Endothelial cell of umbilical vein (primary cell): ENCODE measurements around the gene ZNF512. TPM values are rescaled to one million over a fixed set of nuclear protein-coding genes. Genes with fewer than 3 reads are reported as not detected.

Experiments
- BruUV-seq: library from RNA; stranded (reverse); fragments of 400-500 nt; replicated peaks from 2 replicates; lab custom pipeline; 2021; lab: Mats Ljungman, UMichigan
- CTCF ChIA-PET: fragments of 300-600, 350-600 bp; sonication (Branson Sonifier 250); formaldehyde crosslinking; loops from one replicate; lab custom pipeline; 2021; ENCODE audit warnings: antibody characterized with exemption, inconsistent platforms; lab: Charles Lee
- POLR2A ChIA-PET: fragments of 300-600, 350-600 bp; sonication (Branson Sonifier 250); formaldehyde crosslinking; loops from one replicate; lab custom pipeline; 2021; ENCODE audit warnings: antibody characterized with exemption, inconsistent platforms; lab: Charles Lee
- DNase-seq: peaks from one replicate; pipeline ENCODE4 v3.0.0-alpha.2; 2011; ENCODE audit warnings: low read depth, low spot score
- FAIRE-seq: peaks from 2 replicates; lab custom pipeline; 2011; peaks lifted over from hg19 to GRCh38; lab: Jason Lieb, UNC
- H2AFZ ChIP-seq: 2 replicates; pipeline ENCODE4 v1.6.0; 2012; ENCODE audit warnings: low read depth, low read length, control low read depth, inconsistent platforms
- H3K27ac ChIP-seq: 2 replicates; pipeline ENCODE4 v1.5.1; 2011; ENCODE audit warnings: low read depth, mild to moderate bottlenecking, control low read depth, low read length, moderate library complexity; ENCODE audit not compliant: insufficient read depth
- H3K27me3 ChIP-seq, 2 experiments: 2 replicates each; pipeline versions ENCODE4 v1.6.0 to v1.6.1; 2011; ENCODE audit warnings: low read length in 2 of 2, mixed read lengths in 1 of 2; ENCODE audit not compliant: control insufficient read depth in 2 of 2, insufficient read depth in 2 of 2
- H3K36me3 ChIP-seq, 2 experiments: 2 replicates in 1 of 2; 3 replicates in 1 of 2; pipeline ENCODE4 v1.5.1; 2011; ENCODE audit warnings: low read length in 2 of 2, mild to moderate bottlenecking in 1 of 2, moderate library complexity in 1 of 2; ENCODE audit not compliant: control insufficient read depth in 2 of 2, insufficient read depth in 2 of 2; ENCODE audit errors: extremely low read depth in 1 of 2
- H3K4me1 ChIP-seq: 3 replicates; pipeline ENCODE4 v1.5.1; 2011; ENCODE audit warnings: mild to moderate bottlenecking, low read length; ENCODE audit not compliant: control insufficient read depth, insufficient read depth; ENCODE audit errors: extremely low read depth
- H3K4me2 ChIP-seq: 2 replicates; pipeline ENCODE4 v1.6.1; 2011; ENCODE audit warnings: low read length, control low read depth, mixed read lengths; ENCODE audit not compliant: insufficient read depth
- H3K4me3 ChIP-seq, 3 experiments: fragments of 200-600 bp in 1 of 3; sonication (generic), shearing (Covaris generic) in 1 of 3; replicated peaks in 1 of 3; 2 replicates each; pipeline ENCODE4 v1.5.1; 2011 to 2016; ENCODE audit warnings: control low read depth in 3 of 3, low read length in 3 of 3, mild to moderate bottlenecking in 2 of 3, inconsistent platforms in 1 of 3, low read depth in 1 of 3, moderate library complexity in 1 of 3; ENCODE audit not compliant: insufficient read depth in 1 of 3
- H3K79me2 ChIP-seq: 2 replicates; pipeline ENCODE4 v1.6.0; 2012; ENCODE audit warnings: low read length, inconsistent platforms; ENCODE audit not compliant: control insufficient read depth, insufficient read depth
- H3K9ac ChIP-seq: replicated peaks from 2 replicates; pipeline ENCODE3; 2011; ENCODE audit warnings: low read length, control low read depth; ENCODE audit not compliant: insufficient read depth; ENCODE audit errors: extremely low read depth
- H3K9me1 ChIP-seq: replicated peaks from 3 replicates; pipeline ENCODE4 v1.6.0; 2011; ENCODE audit warnings: mild to moderate bottlenecking, low read length; ENCODE audit not compliant: control insufficient read depth, insufficient read depth; ENCODE audit errors: extremely low read depth
- H3K9me3 ChIP-seq: replicated peaks from 2 replicates; pipeline ENCODE4 v1.5.1; 2012; ENCODE audit warnings: low read length, inconsistent platforms; ENCODE audit not compliant: control insufficient read depth, insufficient read depth
- H4K20me1 ChIP-seq: replicated peaks from 2 replicates; pipeline ENCODE3; 2011; ENCODE audit warnings: mild to moderate bottlenecking, low read length; ENCODE audit not compliant: control insufficient read depth, insufficient read depth; ENCODE audit errors: extremely low read depth
- EZH2 ChIP-seq: IDR thresholded peaks from 2 replicates; pipeline ENCODE4 v1.6.1; 2012; ENCODE audit warnings: borderline replicate concordance, low read depth, mild to moderate bottlenecking, moderate library complexity, low read length, inconsistent platforms; ENCODE audit not compliant: severe bottlenecking
- FOS ChIP-seq: IDR thresholded peaks from 2 replicates; pipeline ENCODE4 v1.6.1; 2011; ENCODE audit warnings: mild to moderate bottlenecking, low read length, moderate library complexity, borderline replicate concordance; ENCODE audit not compliant: insufficient read depth
- GATA2 ChIP-seq: IDR thresholded peaks from 2 replicates; pipeline ENCODE4 v1.7.0; 2011; ENCODE audit warnings: low read depth, mild to moderate bottlenecking, moderate library complexity, mixed read lengths, low read length; ENCODE audit not compliant: insufficient read length, insufficient read depth
- JUN ChIP-seq: IDR thresholded peaks from 2 replicates; pipeline ENCODE4 v1.6.1; 2011; ENCODE audit warnings: borderline replicate concordance, low read depth; ENCODE audit not compliant: insufficient read length, insufficient read depth
- MYC ChIP-seq: IDR thresholded peaks from one replicate; pipeline ENCODE4 v1.6.1; 2011; ENCODE audit warnings: mild to moderate bottlenecking, low read depth, low read length
- POLR2A ChIP-seq: IDR thresholded peaks from 2 replicates; pipeline ENCODE4 v1.6.1; 2012; ENCODE audit warnings: low read depth, mild to moderate bottlenecking, control low read depth, low read length
- POLR2AphosphoS5 ChIP-seq: IDR thresholded peaks from 2 replicates; pipeline ENCODE4 v1.6.1; 2012; ENCODE audit warnings: low read depth, mild to moderate bottlenecking, control low read depth, low read length, moderate library complexity; ENCODE audit not compliant: insufficient read depth
- dilution Hi-C: fragments of 300-500 bp; cut with MboI; formaldehyde crosslinking; loops from one replicate; pipeline ENCODE4 v1.15.0; 2019; ENCODE audit warnings: low sequenced_read_pairs; ENCODE audit not compliant: extremely low pct_ligation_motif_present
- intact Hi-C: fragments of 100-400 bp; cut with micrococcal nuclease; formaldehyde crosslinking; loops from one replicate; pipeline ENCODE4 v1.10.0; 2022
- polyA plus RNA-seq, 4 experiments: library from polyadenylated mRNA; depleted of rRNA in 3 of 4; stranded (reverse) in 3 of 4; unstranded in 1 of 4; fragments of >200 nt; gene quantifications; 2 replicates each; pipeline versions ENCODE4 v1.2.1 to v1.2.3, GENCODE V29; 2011 to 2012; ENCODE audit warnings: missing spikeins in 1 of 4
- total RNA-seq: library from RNA; stranded (reverse); gene quantifications from 2 replicates; pipeline ENCODE4 v1.2.3, GENCODE V29; 2021
- TF ChIP-seq, protein P1 (sequence below), 2 donors: IDR thresholded peaks; 1 replicate in 1 of 2; 2 replicates in 1 of 2; pipeline ENCODE4 v1.5.1; 2011; ENCODE audit warnings: low read length in 2 of 2, mild to moderate bottlenecking in 2 of 2, moderate library complexity in 2 of 2, control low read depth in 1 of 2, inconsistent platforms in 1 of 2, low read depth in 1 of 2; ENCODE audit not compliant: insufficient read depth in 1 of 2; ENCODE audit errors: extremely low read depth in 1 of 2
- TF ChIP-seq, protein P2 (sequence below): IDR thresholded peaks from 2 replicates; pipeline ENCODE4 v1.6.1; 2011; ENCODE audit not compliant: insufficient read depth, insufficient read length

ZNF512 gene
- total and polyA plus RNA-seq, 2 donors (not counting 3 experiments of a cell fraction or from before 2014, with no cell fraction given) = 17.8 to 37.0 TPM

DNA sequence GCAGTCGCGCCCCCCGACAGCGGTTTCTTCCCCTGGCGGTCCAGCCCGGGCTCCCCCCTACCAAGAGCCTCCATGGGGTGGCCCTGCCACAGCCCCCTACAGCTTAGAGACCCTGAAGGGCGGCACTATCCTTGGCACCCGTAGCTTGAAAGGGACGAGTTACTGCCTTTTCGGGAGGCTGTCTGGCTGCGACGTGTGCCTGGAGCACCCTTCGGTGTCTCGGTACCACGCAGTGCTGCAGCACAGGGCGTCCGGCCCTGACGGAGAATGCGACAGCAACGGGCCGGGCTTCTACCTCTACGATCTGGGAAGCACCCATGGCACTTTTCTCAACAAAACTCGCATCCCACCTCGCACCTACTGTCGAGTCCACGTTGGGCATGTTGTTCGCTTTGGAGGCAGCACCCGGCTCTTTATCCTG, 81.3 kb downstream of the ZNF512 start:
- dilution Hi-C loops = no loop called here
- TF ChIP-seq, protein P1, sequence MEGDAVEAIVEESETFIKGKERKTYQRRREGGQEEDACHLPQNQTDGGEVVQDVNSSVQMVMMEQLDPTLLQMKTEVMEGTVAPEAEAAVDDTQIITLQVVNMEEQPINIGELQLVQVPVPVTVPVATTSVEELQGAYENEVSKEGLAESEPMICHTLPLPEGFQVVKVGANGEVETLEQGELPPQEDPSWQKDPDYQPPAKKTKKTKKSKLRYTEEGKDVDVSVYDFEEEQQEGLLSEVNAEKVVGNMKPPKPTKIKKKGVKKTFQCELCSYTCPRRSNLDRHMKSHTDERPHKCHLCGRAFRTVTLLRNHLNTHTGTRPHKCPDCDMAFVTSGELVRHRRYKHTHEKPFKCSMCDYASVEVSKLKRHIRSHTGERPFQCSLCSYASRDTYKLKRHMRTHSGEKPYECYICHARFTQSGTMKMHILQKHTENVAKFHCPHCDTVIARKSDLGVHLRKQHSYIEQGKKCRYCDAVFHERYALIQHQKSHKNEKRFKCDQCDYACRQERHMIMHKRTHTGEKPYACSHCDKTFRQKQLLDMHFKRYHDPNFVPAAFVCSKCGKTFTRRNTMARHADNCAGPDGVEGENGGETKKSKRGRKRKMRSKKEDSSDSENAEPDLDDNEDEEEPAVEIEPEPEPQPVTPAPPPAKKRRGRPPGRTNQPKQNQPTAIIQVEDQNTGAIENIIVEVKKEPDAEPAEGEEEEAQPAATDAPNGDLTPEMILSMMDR (IDR thresholded peaks at IDR 0.05; ENCODE audit: extremely low read depth in 1 of 2, insufficient read depth in 1 of 2, low read depth in 1 of 2, low read length in 2 of 2) = no peak
- no peak for TF ChIP-seq MYC
- peak overlapping the region; percentile 78 for H2AFZ ChIP-seq
- intact Hi-C loops = no loop called here
- DNase-seq (no peak), FAIRE-seq (no peak)
- peak overlapping the region; percentile 94 for H3K9ac ChIP-seq
- H3K9me1 ChIP-seq = no peaks in the 10 kb centered on the region
- peaks cover 37% of the 10 kb centered on the region for H3K4me1 ChIP-seq
- ChIA-PET CTCF (interaction anchor here (1.3 to 7.3 kb wide), 3 partner anchors 14 to 256 kb away, joined by 3 to 74 read pairs (median 3); no protein-coding TSS in a partner anchor), POLR2A (interaction anchor here (1.2 kb wide), 1 partner anchor 19 kb away, joined by 6 read pairs; no protein-coding TSS in a partner anchor)
- H3K27me3 ChIP-seq = no peaks in the 10 kb centered on the region
- H3K79me2 ChIP-seq = peaks cover 27% of the 10 kb centered on the region
- H3K4me3 ChIP-seq = peak overlapping the region; percentile 71 to 98 (median 84)
- no peaks in the 10 kb centered on the region for H4K20me1 ChIP-seq
- TSS peak; percentile 71 for BruUV-seq
- H3K9me3 ChIP-seq = no peaks in the 10 kb centered on the region
- peak overlapping the region; percentile 73 for H3K27ac ChIP-seq
- H3K36me3 ChIP-seq = peaks cover 7 to 11% of the 10 kb centered on the region in 2 experiments
- peak overlapping the region; percentile 84 for H3K4me2 ChIP-seq

DNA sequence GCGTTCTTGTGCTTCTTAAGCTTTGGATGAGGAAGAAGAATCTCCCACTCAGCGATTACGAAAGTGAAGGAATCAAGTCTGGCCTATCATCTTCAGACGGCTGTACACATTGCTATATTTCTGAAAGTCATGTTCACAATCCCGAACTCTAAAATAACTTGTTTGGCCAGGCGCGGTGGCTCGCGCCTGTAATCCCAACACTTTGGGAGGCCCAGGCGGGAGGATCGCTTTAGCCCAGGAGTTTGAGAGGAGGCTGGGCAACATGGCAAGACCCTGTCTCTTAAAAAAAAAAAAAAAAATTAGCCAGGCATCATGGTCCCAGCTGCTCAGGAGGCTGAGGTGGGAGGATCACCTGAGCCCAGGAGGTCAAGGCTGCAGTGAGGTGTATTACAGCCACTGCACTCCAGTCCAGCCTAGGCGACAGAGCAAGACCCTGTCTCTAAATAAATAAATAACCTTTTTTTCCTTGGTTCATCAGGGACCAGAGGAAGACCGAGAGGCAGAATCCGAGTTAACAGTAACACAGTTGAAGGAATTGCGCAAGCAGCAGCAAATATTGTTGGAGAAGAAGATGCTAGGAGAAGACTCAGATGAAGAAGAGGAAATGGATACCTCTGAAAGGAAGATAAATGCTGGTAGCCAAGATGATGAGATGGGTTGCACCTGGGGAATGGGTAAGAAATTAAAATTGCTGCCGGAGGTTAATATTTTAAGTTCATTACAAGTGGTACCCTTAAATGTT, 82.0 kb downstream of the ZNF512 start:
- peaks cover 27% of the 10 kb centered on the region for H3K79me2 ChIP-seq
- H3K36me3 ChIP-seq = peaks cover 6 to 11% of the 10 kb centered on the region in 2 experiments
- FAIRE-seq = peak; percentile 40
- peak overlapping the region; percentile 78 for H2AFZ ChIP-seq
- no peaks in the 10 kb centered on the region for H3K9me1 ChIP-seq
- ChIA-PET CTCF (interaction anchor here (1.3 to 7.3 kb wide), 3 partner anchors 13 to 256 kb away, joined by 3 to 74 read pairs (median 3); no protein-coding TSS in a partner anchor), POLR2A (no interaction called here)
- TF ChIP-seq POLR2AphosphoS5 (no peak), POLR2A (no peak), GATA2 (no peak), FOS (no peak), MYC (no peak), JUN (no peak), EZH2 (no peak)
- TF ChIP-seq, protein P1 (IDR thresholded peaks at IDR 0.05; ENCODE audit: extremely low read depth in 1 of 2, insufficient read depth in 1 of 2, low read depth in 1 of 2, low read length in 2 of 2) = no peak
- TF ChIP-seq, protein P2, sequence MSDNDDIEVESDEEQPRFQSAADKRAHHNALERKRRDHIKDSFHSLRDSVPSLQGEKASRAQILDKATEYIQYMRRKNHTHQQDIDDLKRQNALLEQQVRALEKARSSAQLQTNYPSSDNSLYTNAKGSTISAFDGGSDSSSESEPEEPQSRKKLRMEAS = no peak
- BruUV-seq = no TSS peak
- no peak overlapping the region for H3K27ac ChIP-seq
- no peak for DNase-seq
- no peaks in the 10 kb centered on the region for H3K27me3 ChIP-seq
- dilution Hi-C loops = no loop called here
- H3K4me1 ChIP-seq = peaks cover 37% of the 10 kb centered on the region
- H3K9me3 ChIP-seq = no peaks in the 10 kb centered on the region
- intact Hi-C loops = no loop called here
- H3K4me3 ChIP-seq = peak overlapping the region; percentile 71 to 98 (median 84)
- H3K4me2 ChIP-seq = peak overlapping the region; percentile 84
- H4K20me1 ChIP-seq = no peaks in the 10 kb centered on the region
- peak overlapping the region; percentile 94 for H3K9ac ChIP-seq
